Loucy (cell line): ENCODE measurements around the gene HEMGN.

Experiments used
- EZH2phosphoT487 ChIP-seq: fragments of 200-600 bp; IDR thresholded peaks from 2 replicates; pipeline ENCODE4 v1.6.1; 2018; ENCODE audit warnings: antibody characterized with exemption, mild to moderate bottlenecking, moderate library complexity, borderline replicate concordance
- TF ChIP-seq, protein P1 (sequence below): fragments of 200-600 bp; sonication (generic); conservative IDR thresholded peaks from 2 replicates; pipeline ENCODE4 v1.5.1; 2014; ENCODE audit warnings: mild to moderate bottlenecking, antibody characterized with exemption, low read length

- TF ChIP-seq, protein P1, sequence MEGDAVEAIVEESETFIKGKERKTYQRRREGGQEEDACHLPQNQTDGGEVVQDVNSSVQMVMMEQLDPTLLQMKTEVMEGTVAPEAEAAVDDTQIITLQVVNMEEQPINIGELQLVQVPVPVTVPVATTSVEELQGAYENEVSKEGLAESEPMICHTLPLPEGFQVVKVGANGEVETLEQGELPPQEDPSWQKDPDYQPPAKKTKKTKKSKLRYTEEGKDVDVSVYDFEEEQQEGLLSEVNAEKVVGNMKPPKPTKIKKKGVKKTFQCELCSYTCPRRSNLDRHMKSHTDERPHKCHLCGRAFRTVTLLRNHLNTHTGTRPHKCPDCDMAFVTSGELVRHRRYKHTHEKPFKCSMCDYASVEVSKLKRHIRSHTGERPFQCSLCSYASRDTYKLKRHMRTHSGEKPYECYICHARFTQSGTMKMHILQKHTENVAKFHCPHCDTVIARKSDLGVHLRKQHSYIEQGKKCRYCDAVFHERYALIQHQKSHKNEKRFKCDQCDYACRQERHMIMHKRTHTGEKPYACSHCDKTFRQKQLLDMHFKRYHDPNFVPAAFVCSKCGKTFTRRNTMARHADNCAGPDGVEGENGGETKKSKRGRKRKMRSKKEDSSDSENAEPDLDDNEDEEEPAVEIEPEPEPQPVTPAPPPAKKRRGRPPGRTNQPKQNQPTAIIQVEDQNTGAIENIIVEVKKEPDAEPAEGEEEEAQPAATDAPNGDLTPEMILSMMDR = no peak
- TF ChIP-seq EZH2phosphoT487 = no peak
Measured at GRCh38 chr9:97919217-97919813, 18.7 kb downstream of the HEMGN start.
